OCI-LY1 (cell line): ENCODE data around the gene ENDOU.

Experiments
- EZH2 ChIP-seq: fragments of 200-600 bp; sonication (generic), shearing (Covaris generic); IDR thresholded peaks from 2 replicates; pipeline ENCODE4 v1.8.0; 2017; ENCODE audit warnings: borderline replicate concordance, mixed run types, mild to moderate bottlenecking, antibody characterized with exemption, low read length, moderate library complexity, mixed read lengths
- TF ChIP-seq, protein P1 (sequence below): fragments of 200-600 bp; sonication (generic), shearing (Covaris generic); IDR thresholded peaks from 2 replicates; pipeline ENCODE4 v1.5.1; 2017; ENCODE audit warnings: mild to moderate bottlenecking, antibody characterized with exemption, low read length, moderate library complexity, mixed read lengths

DNA sequence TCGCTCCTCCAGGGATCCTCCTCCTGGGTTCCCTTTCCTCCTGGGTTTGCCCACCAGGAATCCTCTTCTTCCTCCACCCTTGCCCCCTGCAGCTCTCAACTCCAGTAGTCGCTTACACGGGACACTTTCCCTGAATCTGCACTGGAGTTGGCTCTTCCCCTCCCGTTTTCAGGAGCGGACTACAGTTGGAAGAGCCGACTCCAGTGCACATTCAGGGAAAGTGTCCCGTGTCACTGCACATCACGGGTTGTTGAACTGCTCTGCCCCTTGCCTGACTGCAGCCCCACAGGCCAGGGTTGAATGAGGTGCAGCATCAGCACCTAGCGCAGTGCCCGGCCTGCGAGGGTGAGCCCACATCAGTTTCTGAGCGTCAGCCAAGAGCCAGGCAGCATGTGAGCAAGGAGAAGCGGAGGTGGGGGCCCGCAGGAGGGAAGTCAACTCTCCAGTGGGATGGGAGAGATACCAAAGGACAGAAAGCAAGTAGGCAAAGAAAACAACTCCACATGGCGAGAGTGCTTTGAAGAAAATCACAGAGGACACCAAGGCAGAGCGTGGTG is 20.3 kb upstream of the ENDOU start:
- TF ChIP-seq, protein P1, sequence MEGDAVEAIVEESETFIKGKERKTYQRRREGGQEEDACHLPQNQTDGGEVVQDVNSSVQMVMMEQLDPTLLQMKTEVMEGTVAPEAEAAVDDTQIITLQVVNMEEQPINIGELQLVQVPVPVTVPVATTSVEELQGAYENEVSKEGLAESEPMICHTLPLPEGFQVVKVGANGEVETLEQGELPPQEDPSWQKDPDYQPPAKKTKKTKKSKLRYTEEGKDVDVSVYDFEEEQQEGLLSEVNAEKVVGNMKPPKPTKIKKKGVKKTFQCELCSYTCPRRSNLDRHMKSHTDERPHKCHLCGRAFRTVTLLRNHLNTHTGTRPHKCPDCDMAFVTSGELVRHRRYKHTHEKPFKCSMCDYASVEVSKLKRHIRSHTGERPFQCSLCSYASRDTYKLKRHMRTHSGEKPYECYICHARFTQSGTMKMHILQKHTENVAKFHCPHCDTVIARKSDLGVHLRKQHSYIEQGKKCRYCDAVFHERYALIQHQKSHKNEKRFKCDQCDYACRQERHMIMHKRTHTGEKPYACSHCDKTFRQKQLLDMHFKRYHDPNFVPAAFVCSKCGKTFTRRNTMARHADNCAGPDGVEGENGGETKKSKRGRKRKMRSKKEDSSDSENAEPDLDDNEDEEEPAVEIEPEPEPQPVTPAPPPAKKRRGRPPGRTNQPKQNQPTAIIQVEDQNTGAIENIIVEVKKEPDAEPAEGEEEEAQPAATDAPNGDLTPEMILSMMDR, result no peak
- no peak for TF ChIP-seq EZH2
